ES-I3 (cell line): ENCODE results near the gene AUTS2.

Experiments used
- H3K36me3 ChIP-seq: 2 replicates; pipeline ENCODE4 v1.6.1; 2013; ENCODE audit warnings: mild to moderate bottlenecking, low read length, control low read depth, moderate library complexity; ENCODE audit not compliant: insufficient read depth
- H3K4me1 ChIP-seq: 2 replicates; pipeline ENCODE4 v1.6.1; 2013; ENCODE audit warnings: mild to moderate bottlenecking, control low read depth, low read length; ENCODE audit not compliant: insufficient read depth
- H3K9ac ChIP-seq: 2 replicates; pipeline ENCODE4 v1.6.1; 2013; ENCODE audit warnings: low read depth, mild to moderate bottlenecking, low read length, moderate library complexity
- H3K9me3 ChIP-seq: 2 replicates; pipeline ENCODE4 v1.6.1; 2013; ENCODE audit warnings: mild to moderate bottlenecking, low read length, moderate library complexity; ENCODE audit not compliant: control insufficient read depth, insufficient read depth

The AUTS2 gene

DNA sequence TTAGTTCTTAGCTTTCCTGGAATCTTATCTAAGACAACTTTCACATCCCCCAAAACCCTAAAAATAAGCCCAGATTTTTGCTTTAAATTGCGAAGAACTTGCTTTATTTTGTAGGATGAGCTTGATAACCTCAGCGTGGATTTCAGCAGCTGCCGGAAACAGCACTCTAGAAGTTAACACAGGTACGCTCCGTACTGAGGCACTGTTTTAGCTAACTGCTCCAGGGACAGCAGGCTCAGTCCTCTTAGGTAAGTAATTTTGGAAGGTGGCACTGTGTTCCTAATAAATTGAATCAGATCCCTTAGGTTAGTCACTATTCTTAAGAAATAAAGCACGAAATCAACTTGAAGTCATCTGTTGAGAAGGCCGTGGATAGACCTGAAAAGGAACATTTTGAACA lies 2.2 kb upstream of the AUTS2 start:
- Histone ChIP-seq H3K36me3 (no peaks in the 10 kb centered on the region), H3K9ac (no peak overlapping the region), H3K9me3 (no peaks in the 10 kb centered on the region), H3K4me1 (peaks cover 5% of the 10 kb centered on the region)

DNA sequence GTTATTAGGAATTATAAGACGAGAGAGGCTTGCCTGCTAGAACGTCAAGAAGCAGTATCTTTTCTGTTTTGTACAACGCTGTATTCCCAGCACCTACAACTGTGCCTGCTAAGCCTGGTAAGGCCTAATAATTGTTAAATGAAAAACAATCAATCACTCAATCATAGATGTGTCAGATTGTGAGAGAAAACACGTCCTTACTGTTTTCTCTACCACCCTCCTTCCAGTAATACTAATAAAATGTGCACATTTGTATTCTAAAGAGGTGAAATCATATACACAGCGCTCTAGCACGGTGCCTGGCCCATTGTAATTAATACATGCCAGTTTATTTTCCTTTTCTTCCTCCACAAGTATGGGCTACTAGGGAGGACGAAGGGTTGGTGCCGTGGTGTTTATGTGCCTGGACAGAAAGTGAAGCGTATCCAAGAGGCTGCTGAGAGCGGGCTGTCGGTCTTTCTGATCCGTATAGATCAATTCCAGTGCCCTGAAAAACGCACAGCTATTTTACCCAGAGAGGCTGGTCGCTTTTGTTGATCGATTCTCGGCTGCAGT lies 1.5 kb upstream of the AUTS2 start:
- Histone ChIP-seq H3K36me3 (no peaks in the 10 kb centered on the region), H3K9ac (peak overlapping the region; percentile 97; the same call in 1 of the 2 replicates), H3K4me1 (peaks cover 8% of the 10 kb centered on the region), H3K9me3 (no peaks in the 10 kb centered on the region)

DNA sequence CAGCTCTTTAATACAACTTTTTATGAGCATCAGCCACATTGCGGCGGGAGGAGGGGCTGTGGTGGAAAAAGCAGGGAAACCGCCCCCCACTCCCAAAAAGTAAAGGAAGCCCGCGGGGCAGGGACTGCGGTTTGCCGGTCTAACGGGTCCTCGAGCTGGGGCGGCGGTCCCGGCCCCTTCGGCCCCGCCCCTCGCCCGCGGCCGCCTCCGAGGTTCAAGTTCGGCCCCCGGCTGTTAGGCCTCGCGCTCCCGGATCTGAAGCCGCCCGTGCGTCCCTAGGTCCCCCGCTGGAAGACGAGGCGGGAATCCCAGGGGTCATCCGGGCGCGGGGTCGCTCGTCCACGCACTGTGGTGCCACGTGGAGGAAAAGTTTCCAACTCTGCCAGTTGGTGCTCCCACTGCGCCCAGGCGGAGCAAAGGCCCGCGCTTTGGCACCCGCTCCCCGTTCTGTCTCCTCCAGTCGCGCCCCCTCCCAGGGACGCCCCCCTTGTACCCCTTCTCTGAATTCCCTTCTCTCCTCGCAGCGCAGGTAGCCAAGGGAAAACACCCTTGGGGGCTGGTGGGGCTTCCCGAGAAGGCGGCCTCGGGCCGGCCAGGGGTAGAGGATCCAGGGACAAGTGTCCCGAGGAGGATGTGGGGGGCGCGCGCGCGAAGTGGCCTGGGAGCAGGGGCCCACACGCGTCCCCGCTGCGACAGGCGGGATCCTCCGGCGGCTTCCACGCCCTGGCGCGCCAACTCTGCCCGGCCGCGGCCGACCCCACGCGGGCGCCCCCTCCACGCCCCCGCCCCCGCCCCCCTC lies 798 bp upstream of the AUTS2 start:
- no peaks in the 10 kb centered on the region for H3K36me3 ChIP-seq
- no peaks in the 10 kb centered on the region for H3K9me3 ChIP-seq
- H3K9ac ChIP-seq = peak overlapping the region; percentile 97
- peaks cover 8% of the 10 kb centered on the region for H3K4me1 ChIP-seq

DNA sequence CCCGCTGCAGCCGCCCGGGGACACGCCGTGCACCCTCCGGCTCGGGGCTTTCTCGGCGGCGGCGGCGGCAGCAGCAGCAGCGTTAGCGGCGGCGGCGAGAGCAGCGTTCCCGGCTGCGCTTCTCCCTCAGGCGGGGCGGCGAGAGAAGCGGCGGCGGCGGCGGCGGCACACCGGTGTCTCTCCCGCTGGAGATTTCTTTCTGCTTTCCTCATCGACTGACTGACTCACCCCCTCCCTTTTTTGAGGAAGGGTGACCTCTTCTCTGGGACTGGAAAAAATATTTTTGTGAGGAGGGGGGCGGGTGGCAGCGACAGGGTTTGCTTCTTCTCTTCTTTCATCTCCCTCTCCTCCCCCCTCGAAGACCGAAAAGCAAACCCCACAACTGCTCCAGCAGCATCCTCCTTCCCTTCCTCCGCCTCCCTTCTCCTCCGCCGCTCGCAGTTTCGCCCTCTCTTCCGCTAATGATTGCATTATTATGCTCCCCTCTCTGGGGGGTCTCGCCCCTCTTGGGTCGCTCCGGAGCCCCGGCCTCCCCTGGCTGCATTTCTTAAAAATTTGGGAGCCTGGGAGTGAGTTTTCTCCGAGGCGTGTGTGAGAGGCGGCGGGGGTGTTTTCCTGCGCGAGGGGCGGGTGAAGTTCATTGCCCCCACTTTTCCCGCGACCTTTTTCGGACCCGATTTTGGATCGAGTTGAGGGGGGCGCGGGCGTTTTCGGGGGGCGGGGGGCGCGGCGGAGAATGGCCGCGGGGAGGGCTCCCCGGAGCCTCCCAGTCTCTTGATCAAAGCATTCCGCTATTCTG lies 411 bp downstream of the AUTS2 start:
- Histone ChIP-seq H3K9me3 (no peaks in the 10 kb centered on the region), H3K4me1 (peaks cover 8% of the 10 kb centered on the region), H3K36me3 (no peaks in the 10 kb centered on the region), H3K9ac (peak overlapping the region; percentile 78; the same call in 1 of the 2 replicates)

DNA sequence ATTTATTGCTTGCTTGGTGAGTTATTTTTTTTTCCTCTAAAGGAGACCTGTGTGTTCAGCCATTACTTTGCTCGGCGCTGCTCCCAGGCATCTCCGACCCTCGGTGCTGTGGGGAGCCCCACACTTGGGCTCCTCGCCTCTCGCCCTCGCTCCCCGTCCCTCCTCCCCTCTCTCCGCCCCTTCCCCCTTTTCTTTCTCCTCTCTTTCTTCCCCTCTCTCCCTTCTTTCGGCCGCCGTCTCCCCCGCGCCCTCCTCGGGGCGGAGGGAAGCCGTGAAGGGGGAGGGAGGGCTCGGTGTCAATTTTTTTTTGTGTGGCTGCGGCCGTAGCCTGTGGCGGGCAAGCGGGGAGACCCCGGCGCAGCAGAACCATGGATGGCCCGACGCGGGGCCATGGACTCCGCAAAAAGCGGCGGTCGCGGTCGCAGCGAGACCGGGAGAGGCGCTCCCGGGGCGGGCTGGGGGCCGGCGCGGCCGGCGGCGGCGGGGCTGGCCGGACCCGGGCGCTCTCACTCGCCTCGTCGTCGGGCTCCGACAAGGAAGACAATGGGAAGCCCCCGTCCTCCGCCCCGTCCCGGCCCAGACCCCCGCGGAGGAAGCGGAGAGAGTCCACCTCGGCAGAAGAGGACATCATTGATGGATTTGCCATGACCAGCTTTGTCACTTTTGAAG lies 1.1 kb downstream of the AUTS2 start:
- peaks cover 8% of the 10 kb centered on the region for H3K4me1 ChIP-seq
- no peaks in the 10 kb centered on the region for H3K36me3 ChIP-seq
- peak overlapping the region; percentile 78; the same call in 1 of the 2 replicates for H3K9ac ChIP-seq
- H3K9me3 ChIP-seq = no peaks in the 10 kb centered on the region

DNA sequence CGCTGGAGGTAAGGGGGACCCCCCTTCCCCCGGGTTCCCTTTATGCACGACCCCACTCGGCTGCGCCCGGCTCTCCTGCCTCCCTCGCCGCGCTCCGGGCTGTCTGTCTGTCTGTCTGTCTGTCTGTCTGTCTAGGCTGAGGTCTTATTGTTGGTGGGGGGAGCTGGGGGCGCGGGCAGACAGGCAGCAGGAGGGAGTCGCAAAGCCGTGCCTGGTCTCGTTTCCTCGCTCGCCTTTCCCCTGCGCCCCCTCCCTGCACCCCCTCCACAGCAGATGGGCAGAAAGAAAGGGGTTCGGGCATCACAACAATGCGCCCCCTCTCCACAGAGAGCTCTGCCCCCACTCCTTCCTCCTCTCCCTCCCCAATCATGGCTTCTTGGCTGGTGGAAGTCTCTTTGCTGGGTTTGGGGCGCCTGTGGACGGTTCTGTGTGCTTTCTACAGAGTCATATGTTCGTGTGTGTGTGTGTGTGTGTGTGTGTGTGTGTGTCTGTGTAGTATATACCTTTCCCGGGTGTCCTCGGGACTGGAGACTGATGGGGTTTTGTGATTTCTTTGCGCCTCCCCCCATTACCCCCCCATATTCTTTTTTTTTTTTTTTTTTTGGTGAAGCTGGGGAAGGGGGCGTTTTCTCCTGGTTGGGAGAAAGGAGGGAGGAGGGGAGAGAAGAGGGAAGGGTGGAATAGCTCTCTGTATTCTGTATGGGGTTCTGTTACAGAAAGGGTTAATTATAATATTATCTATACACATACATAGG lies 1.9 kb downstream of the AUTS2 start:
- H3K4me1 ChIP-seq = peaks cover 8% of the 10 kb centered on the region
- H3K9ac ChIP-seq = peak overlapping the region; percentile 78; the same call in 1 of the 2 replicates
- no peaks in the 10 kb centered on the region for H3K9me3 ChIP-seq
- H3K36me3 ChIP-seq = no peaks in the 10 kb centered on the region

DNA sequence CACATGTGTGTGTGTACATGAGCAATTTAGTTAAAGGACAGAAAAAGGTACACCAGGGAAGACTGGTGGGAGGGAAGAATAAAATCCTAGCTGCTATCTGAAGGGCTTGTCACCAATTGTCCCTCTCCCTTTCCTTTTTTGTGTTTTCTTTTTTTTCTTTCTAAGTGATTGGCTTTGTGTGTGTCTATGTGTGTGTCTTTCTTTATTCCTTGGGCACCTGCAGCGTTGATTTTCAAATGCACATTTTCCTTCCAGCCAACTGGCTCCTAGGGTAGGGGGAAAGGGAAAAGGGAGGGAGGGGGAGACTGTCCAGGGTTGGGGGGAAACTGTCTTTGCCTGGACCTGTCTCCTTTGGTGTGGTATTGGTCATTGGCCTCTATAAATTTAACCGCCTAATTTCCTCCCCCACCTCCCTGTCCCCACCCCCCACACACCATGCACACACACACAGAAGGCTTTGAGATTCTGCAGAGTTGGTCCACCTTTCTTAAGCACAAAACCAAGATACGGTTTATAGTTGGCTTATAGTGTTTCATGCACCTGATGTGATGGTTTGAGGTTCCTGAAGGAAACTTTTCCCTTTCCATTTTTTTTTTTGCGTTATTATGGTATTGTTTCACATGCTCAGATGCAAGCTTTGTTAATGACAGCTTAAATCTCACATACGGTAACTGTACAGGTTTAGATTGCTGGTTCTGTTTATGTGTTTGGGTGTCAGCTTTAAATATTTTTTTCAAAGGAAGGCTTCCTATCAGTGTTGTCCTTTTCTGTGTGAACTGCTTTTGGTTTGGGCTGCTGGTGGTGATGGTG lies 2.6 kb downstream of the AUTS2 start:
- no peaks in the 10 kb centered on the region for H3K9me3 ChIP-seq
- peak overlapping the region; percentile 78; the same call in 1 of the 2 replicates for H3K9ac ChIP-seq
- peaks cover 8% of the 10 kb centered on the region for H3K4me1 ChIP-seq
- no peaks in the 10 kb centered on the region for H3K36me3 ChIP-seq

DNA sequence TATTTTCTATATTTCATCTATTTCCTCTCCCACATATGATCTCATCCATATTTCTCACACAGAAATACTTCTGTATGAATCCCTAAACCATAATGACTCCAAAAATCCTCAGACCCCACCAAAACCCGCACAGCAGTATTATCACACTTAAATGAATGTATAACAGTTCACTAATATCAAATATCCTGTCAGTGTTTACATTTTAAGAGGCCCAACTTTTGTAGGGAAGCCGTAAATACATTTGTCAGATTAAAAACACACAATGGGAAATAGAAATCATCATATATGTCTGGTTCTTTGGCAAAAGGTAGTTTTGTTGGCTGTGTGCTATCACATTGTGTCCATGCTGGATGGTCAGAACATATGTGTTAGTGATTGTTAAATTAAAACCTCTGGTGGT lies 4.2 kb downstream of the AUTS2 start:
- Histone ChIP-seq H3K36me3 (no peaks in the 10 kb centered on the region), H3K9me3 (no peaks in the 10 kb centered on the region), H3K4me1 (peaks cover 8% of the 10 kb centered on the region), H3K9ac (no peak overlapping the region)

DNA sequence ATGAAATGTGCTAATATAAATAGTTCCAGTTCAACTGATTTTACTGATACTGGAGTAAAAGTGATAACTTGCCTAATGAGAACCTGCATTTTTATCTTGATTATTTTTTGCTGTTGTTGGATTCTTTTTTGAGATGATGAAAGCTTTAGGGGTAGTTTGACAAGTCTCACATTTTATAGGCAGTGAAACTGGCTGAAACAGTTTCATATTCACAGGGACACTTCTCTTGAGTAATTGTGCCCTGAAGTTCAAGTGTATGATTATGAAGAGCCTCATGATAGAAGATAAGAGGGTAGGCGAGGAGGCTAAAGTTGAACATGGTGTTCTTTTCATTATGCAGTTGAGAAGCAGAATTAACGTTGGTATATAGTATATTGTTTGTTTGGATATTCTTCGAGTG lies 5.1 kb downstream of the AUTS2 start:
- no peaks in the 10 kb centered on the region for H3K9me3 ChIP-seq
- no peaks in the 10 kb centered on the region for H3K36me3 ChIP-seq
- H3K9ac ChIP-seq = no peak overlapping the region
- H3K4me1 ChIP-seq = peaks cover 8% of the 10 kb centered on the region

DNA sequence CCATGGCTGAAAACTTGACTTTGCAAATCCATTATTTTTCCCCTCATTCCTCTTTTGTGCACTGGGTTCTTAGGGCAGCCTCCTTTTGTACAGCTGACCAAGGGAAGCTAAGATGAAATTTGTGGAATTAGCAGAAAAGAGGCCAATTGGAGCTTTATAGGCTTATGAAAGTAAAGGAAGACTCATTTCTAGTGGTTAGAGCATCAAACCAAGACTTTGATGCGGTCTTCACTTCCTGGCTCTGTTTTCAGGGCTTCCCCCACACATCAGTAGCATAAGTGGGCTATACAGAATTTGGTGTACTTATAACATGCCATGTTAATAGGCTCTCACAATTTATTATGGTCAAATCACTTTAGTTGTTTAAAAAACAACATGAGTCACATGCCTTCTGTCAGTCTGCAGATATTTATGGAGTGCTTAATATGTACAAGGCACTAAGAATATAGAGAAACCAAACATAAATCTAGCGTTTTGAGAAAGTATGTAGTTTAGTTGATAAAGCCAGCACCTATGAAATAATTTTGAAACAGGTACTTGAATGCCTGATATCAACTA lies 5.7 kb downstream of the AUTS2 start:
- Histone ChIP-seq H3K9me3 (no peaks in the 10 kb centered on the region), H3K36me3 (no peaks in the 10 kb centered on the region), H3K4me1 (peaks cover 12% of the 10 kb centered on the region), H3K9ac (no peak overlapping the region)

DNA sequence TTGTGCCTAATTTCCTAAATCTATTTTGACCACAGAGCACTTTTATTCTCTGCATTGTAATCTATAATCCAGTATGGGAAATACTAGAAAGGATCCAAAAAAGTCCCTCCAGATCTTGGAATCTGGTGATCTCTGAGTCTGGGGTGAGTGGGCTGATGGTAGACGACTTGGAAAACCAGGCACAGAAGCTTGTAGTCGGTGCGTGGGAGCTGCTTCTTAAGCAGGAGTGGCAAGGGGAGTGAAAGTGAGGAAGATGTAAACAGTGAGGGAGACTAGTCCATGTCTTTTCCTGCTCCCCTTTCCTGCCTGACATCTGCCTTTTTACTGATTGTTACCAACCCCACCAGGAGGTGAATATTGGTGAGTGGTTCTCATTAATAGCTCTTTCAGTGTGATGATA lies 6.8 kb downstream of the AUTS2 start:
- Histone ChIP-seq H3K9me3 (no peaks in the 10 kb centered on the region), H3K9ac (no peak overlapping the region), H3K36me3 (no peaks in the 10 kb centered on the region), H3K4me1 (peaks cover 16% of the 10 kb centered on the region)

DNA sequence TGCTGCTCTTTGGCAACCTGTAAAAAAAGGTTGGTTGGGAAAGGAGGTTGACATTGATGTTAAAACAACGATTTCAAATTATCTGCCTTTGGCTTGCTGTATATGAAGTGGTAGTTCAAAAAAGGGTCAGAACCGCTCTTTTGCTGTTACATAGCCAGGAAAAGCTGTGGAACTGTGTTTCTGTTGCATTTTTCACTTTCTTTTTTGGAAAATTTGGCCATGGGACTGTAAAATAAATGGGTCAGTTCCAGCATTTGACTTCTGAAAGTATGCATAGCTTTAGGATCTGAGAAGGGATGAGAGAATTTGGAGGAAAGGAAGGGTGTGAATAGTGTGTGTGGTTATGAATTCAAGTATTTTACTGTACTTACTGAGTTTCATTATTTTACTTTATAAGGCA lies 7.3 kb downstream of the AUTS2 start:
- no peak overlapping the region for H3K9ac ChIP-seq
- H3K36me3 ChIP-seq = no peaks in the 10 kb centered on the region
- peaks cover 19% of the 10 kb centered on the region for H3K4me1 ChIP-seq
- H3K9me3 ChIP-seq = no peaks in the 10 kb centered on the region

DNA sequence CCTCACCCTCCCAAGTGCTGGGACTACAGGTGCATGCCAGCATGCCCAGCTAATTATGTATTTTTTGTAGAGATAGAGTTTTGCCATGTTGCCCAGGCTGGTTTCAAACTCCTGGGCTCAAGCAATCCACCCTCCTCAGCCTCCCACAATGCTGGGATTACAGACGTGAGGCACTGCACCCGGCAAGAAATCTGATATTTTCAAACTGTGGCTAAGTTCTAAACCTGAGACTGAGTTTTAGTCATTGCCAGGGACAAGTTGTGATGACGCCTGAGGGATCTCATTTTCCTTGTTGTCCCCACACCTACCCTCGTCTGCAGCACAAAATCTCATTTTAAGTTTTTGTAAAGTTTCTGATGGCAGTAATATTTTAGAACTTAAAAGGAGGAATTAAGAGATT lies 9.8 kb downstream of the AUTS2 start:
- no peak overlapping the region for H3K9ac ChIP-seq
- peaks cover 11% of the 10 kb centered on the region for H3K4me1 ChIP-seq
- H3K9me3 ChIP-seq = no peaks in the 10 kb centered on the region
- H3K36me3 ChIP-seq = no peaks in the 10 kb centered on the region
